K562 (cell line): ENCODE results near the gene RAD50. TPM values are rescaled to one million over a fixed set of nuclear protein-coding genes. Genes with fewer than 3 reads are reported as not detected.

Experiments
- ATAC-seq: fragments of 200-7000 bp; cut with Tn5 transposase; 3 replicates; pipeline ENCODE4 v1.9.1; 2020; ENCODE audit warnings: moderate library complexity
- BruUV-seq: library from RNA; stranded (reverse); fragments of 400-500 nt; replicated peaks from 2 replicates; lab custom pipeline; 2021; lab: Mats Ljungman, UMichigan
- CTCF ChIA-PET: fragments of 300-600 bp; formaldehyde crosslinking; extraction: SDS; loops from one replicate; lab custom pipeline; 2021; ENCODE audit warnings: low intra/inter-chr PET ratio; lab: Yijun Ruan, JAX
- POLR2A ChIA-PET: fragments of 300-600, 350-650 bp; sonication (Branson Sonifier 250); formaldehyde crosslinking; extraction: SDS; loops from one replicate; lab custom pipeline; 2021; ENCODE audit warnings: antibody characterized with exemption, inconsistent platforms; lab: Yijun Ruan, JAX
- DNase-seq, 4 experiments: peaks; one replicate each; pipeline versions ENCODE4 v3.0.0 to v3.0.0-alpha.2; 2011 to 2018; ENCODE audit warnings: low spot score in 3 of 4, mixed read lengths in 3 of 4; ENCODE audit errors: extremely low read depth in 1 of 4
- FAIRE-seq: peaks from 2 replicates; lab custom pipeline; 2011; peaks lifted over from hg19 to GRCh38; lab: Jason Lieb, UNC
- H2AFZ ChIP-seq: 2 replicates; pipeline ENCODE4 v1.6.0; 2011; ENCODE audit warnings: low read depth, low read length, control low read depth, inconsistent platforms
- H3K27ac ChIP-seq: fragments of 200-600 bp; 3 replicates; pipeline ENCODE4 v1.8.0; 2011; ENCODE audit warnings: low read depth, mild to moderate bottlenecking, control low read depth, inconsistent platforms, low read length, moderate library complexity, mixed read lengths; ENCODE audit errors: extremely low read depth
- H3K27me3 ChIP-seq, 2 experiments: fragments of 300-600 bp in 1 of 2; 2 replicates in 1 of 2; 3 replicates in 1 of 2; pipeline versions ENCODE4 v1.6.0 to v1.8.0; 2011; ENCODE audit warnings: inconsistent platforms in 2 of 2, low read length in 2 of 2, mild to moderate bottlenecking in 1 of 2, mixed read lengths in 1 of 2, moderate library complexity in 1 of 2; ENCODE audit not compliant: control insufficient read depth in 2 of 2, insufficient read depth in 2 of 2
- H3K36me3 ChIP-seq: fragments of 300-600 bp; 3 replicates; pipeline ENCODE4 v1.8.0; 2011; ENCODE audit warnings: mild to moderate bottlenecking, low read length, inconsistent platforms; ENCODE audit not compliant: control insufficient read depth, insufficient read depth
- H3K4me1 ChIP-seq, 2 experiments: fragments of 200-600 bp in 1 of 2; replicated peaks in 1 of 2; 2 replicates in 1 of 2; 3 replicates in 1 of 2; pipeline versions ENCODE4 v1.5.1 to v1.8.0; 2011; ENCODE audit warnings: inconsistent platforms in 2 of 2, low read length in 2 of 2, mild to moderate bottlenecking in 1 of 2, mixed read lengths in 1 of 2, moderate library complexity in 1 of 2; ENCODE audit not compliant: control insufficient read depth in 2 of 2, insufficient read depth in 2 of 2
- H3K4me2 ChIP-seq: 2 replicates; pipeline ENCODE4 v1.6.1; 2011; ENCODE audit warnings: low read length, control low read depth, inconsistent platforms, mixed read lengths; ENCODE audit not compliant: insufficient read depth
- H3K4me3 ChIP-seq: fragments of 200-600 bp; sonication (generic), shearing (Covaris generic); 2 replicates; pipeline ENCODE4 v1.5.1; 2016; ENCODE audit warnings: control low read depth, inconsistent platforms
- H3K79me2 ChIP-seq: fragments of 200-600 bp; 3 replicates; pipeline ENCODE4 v1.8.0; 2011; ENCODE audit warnings: low read length, inconsistent platforms; ENCODE audit not compliant: control insufficient read depth, insufficient read depth
- H3K9ac ChIP-seq, 2 experiments: 2 replicates each; pipeline versions ENCODE4 v1.6.0 to v1.6.1; 2011; ENCODE audit warnings: low read depth in 2 of 2, low read length in 2 of 2, control low read depth in 1 of 2, inconsistent platforms in 1 of 2, mild to moderate bottlenecking in 1 of 2, mixed read lengths in 1 of 2; ENCODE audit not compliant: insufficient read depth in 1 of 2
- H3K9me1 ChIP-seq: one replicate; pipeline ENCODE4 v1.6.0; 2011; ENCODE audit warnings: inconsistent platforms, mild to moderate bottlenecking, low read length, moderate library complexity; ENCODE audit not compliant: control insufficient read depth, insufficient read depth
- H3K9me3 ChIP-seq: replicated peaks from 2 replicates; pipeline ENCODE4 v1.5.1; 2011; ENCODE audit warnings: low read depth, low read length, inconsistent platforms; ENCODE audit not compliant: control insufficient read depth, insufficient read depth
- H4K20me1 ChIP-seq: replicated peaks from 2 replicates; pipeline ENCODE4 v1.6.1; 2011; ENCODE audit warnings: low read length, inconsistent platforms, mixed read lengths; ENCODE audit not compliant: control insufficient read depth, insufficient read depth
- BRF1 ChIP-seq: IDR thresholded peaks from 3 replicates; pipeline ENCODE4 v1.6.1; 2011; ENCODE audit warnings: borderline replicate concordance, mild to moderate bottlenecking; ENCODE audit not compliant: insufficient read length; ENCODE audit errors: extremely low read depth
- CREBBP ChIP-seq: IDR thresholded peaks from one replicate; pipeline ENCODE4 v1.6.1; 2012; ENCODE audit warnings: low read depth, mild to moderate bottlenecking, control low read depth, inconsistent platforms, low read length
- EHMT2 ChIP-seq: fragments of 450-650 bp; IDR thresholded peaks from 2 replicates; pipeline ENCODE4 v1.6.1; 2018; ENCODE audit warnings: antibody characterized with exemption
- ELF1 ChIP-seq: fragments of 200-800 bp; sonication (Bioruptor generic); IDR thresholded peaks from 2 replicates; pipeline ENCODE4 v1.6.1; 2016; ENCODE audit warnings: missing genetic modification characterization, missing compliant biosample characterization
- FIP1L1 ChIP-seq: fragments of 200-400 bp; formaldehyde crosslinking; IDR thresholded peaks from 2 replicates; pipeline ENCODE4 v1.6.1; 2018; ENCODE audit warnings: mild to moderate bottlenecking, low read depth, low read length; ENCODE audit not compliant: poor library complexity, severe bottlenecking
- HMG20A ChIP-seq: fragments of 450-650 bp; formaldehyde crosslinking; conservative IDR thresholded peaks from 2 replicates; pipeline ENCODE4 v1.4.0; 2020; ENCODE audit warnings: mild to moderate bottlenecking, mixed read lengths
- RNF2 ChIP-seq: sonication (generic); IDR thresholded peaks from 2 replicates; pipeline ENCODE4 v1.6.1; 2016
- TBL1XR1 ChIP-seq, 2 experiments: IDR thresholded peaks; 2 replicates each; pipeline ENCODE4 v1.6.1; 2012; ENCODE audit warnings: improper control_type of control experiment in 2 of 2, low read length in 2 of 2, mild to moderate bottlenecking in 1 of 2
- U2AF2 ChIP-seq: fragments of 200-400 bp; formaldehyde crosslinking; optimal IDR thresholded peaks from 2 replicates; pipeline ENCODE3; 2017; ENCODE audit warnings: low read depth, mild to moderate bottlenecking, low read length
- ZKSCAN1 ChIP-seq: fragments of 150-350 bp; IDR thresholded peaks from 2 replicates; pipeline ENCODE4 v1.6.1; 2016; ENCODE audit warnings: low read depth, low read length
- ZNF324 ChIP-seq: fragments of 250-450 bp; sonication (Bioruptor Pico); IDR thresholded peaks from 2 replicates; pipeline ENCODE4 v1.4.0; 2020; ENCODE audit warnings: mild to moderate bottlenecking
- WGBS: fragments of 100-300 bp; shearing (Covaris generic); methylation state at CpG from one replicate; pipeline ENCODE4 v1.1.6; 2016; ENCODE audit warnings: low coverage, mixed read lengths; ENCODE audit not compliant: insufficient coverage; ENCODE audit errors: missing lambda C conversion rate; 5-methylcytosine and 5-hydroxymethylcytosine counted together
- in situ Hi-C: fragments of 300-500 bp; cut with MboI; formaldehyde crosslinking; loops from 4 replicates; pipeline ENCODE4 v1.15.0; 2018; ENCODE audit warnings: inconsistent platforms, mixed read lengths
- intact Hi-C: fragments of 100-400 bp; cut with micrococcal nuclease; formaldehyde crosslinking; loops from 2 replicates; pipeline ENCODE4 v1.14.2; 2022
- polyA plus RNA-seq, 8 experiments: library from polyadenylated mRNA; depleted of rRNA in 4 of 8; stranded (reverse) in 5 of 8; unstranded in 3 of 8; fragments of >200 nt; fragmentation: Nextera tagmentation in 2 of 8; fragmentation: Illumina TruSeq in 1 of 8; extraction: Ambion mirVana in 2 of 8; extraction: Trizol in 1 of 8; gene quantifications; 2 replicates each; pipeline versions ENCODE4 v1.2.1 to v1.2.3, GENCODE V29; 2011 to 2014; ENCODE audit warnings: inconsistent platforms in 1 of 8, missing spikeins in 1 of 8
- total RNA-seq, 7 experiments: library from RNA; depleted of rRNA in 6 of 7; stranded (reverse); fragments of >200 nt in 6 of 7; fragmentation: Illumina TruSeq in 2 of 7; extraction: Trizol in 2 of 7; gene quantifications; 2 replicates each; pipeline versions ENCODE4 v1.2.1 to v1.2.3, GENCODE V29; 2011 to 2021; ENCODE audit warnings: low replicate concordance in 1 of 7
- TF ChIP-seq, protein P1 (sequence below): fragments of 250-450 bp; sonication (Bioruptor Pico); IDR thresholded peaks from 2 replicates; pipeline ENCODE4 v1.4.0; 2020

RAD50 gene
- total and polyA plus RNA-seq, 9 of the 15 experiments (the other 6 are each of a cell fraction or from before 2014, with no cell fraction given): 15.3 to 74.2 (median 44.1) TPM

DNA sequence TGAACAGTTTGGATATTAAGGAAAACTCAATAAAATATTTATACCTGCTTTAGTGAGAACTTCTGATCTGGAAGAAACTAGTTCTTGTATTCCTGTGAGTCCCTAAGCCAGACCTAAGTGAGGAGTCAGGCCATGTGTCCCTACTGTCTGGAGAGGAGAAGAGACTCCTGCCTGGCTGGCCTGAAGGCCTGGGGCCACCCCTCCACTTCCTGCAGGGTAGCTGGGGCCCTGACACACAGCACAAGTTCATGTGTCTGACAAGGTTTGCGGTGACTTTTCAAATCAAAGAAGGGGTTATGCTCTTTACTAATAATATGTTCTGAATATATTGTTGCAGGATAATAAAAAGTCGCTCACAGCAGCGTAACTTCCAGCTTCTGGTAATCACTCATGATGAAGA is 85.1 kb downstream of the RAD50 start:
- in situ Hi-C loops: no loop called here
- no peak overlapping the region for H3K9ac ChIP-seq
- WGBS: 92% methylated on average over 3 of the region's 3 CpGs
- H3K4me2 ChIP-seq: no peak overlapping the region
- H2AFZ ChIP-seq: no peak overlapping the region
- H3K4me3 ChIP-seq: no peak overlapping the region
- no peaks in the 10 kb centered on the region for H4K20me1 ChIP-seq
- BruUV-seq: no TSS peak
- no peaks in the 10 kb centered on the region for H3K4me1 ChIP-seq
- intact Hi-C loops: no loop called here
- DNase-seq (no peak), FAIRE-seq (no peak), ATAC-seq (no peak)
- no peak overlapping the region for H3K27ac ChIP-seq
- peaks cover 61% of the 10 kb centered on the region for H3K36me3 ChIP-seq
- CTCF ChIA-PET: no interaction called here
- POLR2A ChIA-PET: interaction anchor here (0.5 to 2.1 kb wide), 4 partner anchors 12 to 113 kb away, joined by 3 to 8 read pairs (median 6); partner anchors contain the start of gene IL13
- no peaks in the 10 kb centered on the region for H3K79me2 ChIP-seq
- no peaks in the 10 kb centered on the region for H3K9me1 ChIP-seq
- H3K9me3 ChIP-seq: no peaks in the 10 kb centered on the region
- H3K27me3 ChIP-seq: no peaks in the 10 kb centered on the region
- TF ChIP-seq, protein P1, sequence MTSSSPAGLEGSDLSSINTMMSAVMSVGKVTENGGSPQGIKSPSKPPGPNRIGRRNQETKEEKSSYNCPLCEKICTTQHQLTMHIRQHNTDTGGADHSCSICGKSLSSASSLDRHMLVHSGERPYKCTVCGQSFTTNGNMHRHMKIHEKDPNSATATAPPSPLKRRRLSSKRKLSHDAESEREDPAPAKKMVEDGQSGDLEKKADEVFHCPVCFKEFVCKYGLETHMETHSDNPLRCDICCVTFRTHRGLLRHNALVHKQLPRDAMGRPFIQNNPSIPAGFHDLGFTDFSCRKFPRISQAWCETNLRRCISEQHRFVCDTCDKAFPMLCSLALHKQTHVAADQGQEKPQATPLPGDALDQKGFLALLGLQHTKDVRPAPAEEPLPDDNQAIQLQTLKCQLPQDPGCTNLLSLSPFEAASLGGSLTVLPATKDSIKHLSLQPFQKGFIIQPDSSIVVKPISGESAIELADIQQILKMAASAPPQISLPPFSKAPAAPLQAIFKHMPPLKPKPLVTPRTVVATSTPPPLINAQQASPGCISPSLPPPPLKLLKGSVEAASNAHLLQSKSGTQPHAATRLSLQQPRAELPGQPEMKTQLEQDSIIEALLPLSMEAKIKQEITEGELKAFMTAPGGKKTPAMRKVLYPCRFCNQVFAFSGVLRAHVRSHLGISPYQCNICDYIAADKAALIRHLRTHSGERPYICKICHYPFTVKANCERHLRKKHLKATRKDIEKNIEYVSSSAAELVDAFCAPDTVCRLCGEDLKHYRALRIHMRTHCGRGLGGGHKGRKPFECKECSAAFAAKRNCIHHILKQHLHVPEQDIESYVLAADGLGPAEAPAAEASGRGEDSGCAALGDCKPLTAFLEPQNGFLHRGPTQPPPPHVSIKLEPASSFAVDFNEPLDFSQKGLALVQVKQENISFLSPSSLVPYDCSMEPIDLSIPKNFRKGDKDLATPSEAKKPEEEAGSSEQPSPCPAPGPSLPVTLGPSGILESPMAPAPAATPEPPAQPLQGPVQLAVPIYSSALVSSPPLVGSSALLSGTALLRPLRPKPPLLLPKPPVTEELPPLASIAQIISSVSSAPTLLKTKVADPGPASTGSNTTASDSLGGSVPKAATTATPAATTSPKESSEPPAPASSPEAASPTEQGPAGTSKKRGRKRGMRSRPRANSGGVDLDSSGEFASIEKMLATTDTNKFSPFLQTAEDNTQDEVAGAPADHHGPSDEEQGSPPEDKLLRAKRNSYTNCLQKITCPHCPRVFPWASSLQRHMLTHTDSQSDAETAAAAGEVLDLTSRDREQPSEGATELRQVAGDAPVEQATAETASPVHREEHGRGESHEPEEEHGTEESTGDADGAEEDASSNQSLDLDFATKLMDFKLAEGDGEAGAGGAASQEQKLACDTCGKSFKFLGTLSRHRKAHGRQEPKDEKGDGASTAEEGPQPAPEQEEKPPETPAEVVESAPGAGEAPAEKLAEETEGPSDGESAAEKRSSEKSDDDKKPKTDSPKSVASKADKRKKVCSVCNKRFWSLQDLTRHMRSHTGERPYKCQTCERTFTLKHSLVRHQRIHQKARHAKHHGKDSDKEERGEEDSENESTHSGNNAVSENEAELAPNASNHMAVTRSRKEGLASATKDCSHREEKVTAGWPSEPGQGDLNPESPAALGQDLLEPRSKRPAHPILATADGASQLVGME (CRISPR knock-in tag): no peak
- TF ChIP-seq RNF2 (no peak), BRF1 (no peak), ELF1 (tag) (no peak), HMG20A (CRISPR knock-in tag) (no peak), ZKSCAN1 (no peak), TBL1XR1 (IDR thresholded peaks at IDR 0.05; ENCODE audit: low read length in 2 of 2) (no peak), U2AF2 (no peak), EHMT2 (no peak), ZNF324 (CRISPR knock-in tag) (no peak), FIP1L1 (no peak), CREBBP (no peak)
